H9 (cell line): Measurements from ENCODE around the gene LRRFIP1. TPM values are rescaled to one million over a fixed set of nuclear protein-coding genes. Genes with fewer than 3 reads are reported as not detected.

Experiments
- DNase-seq: peaks from one replicate; pipeline ENCODE4 v3.0.0-alpha.2; 2017
- H2AFZ ChIP-seq: one replicate; pipeline ENCODE4 v1.6.1; 2013; ENCODE audit warnings: mild to moderate bottlenecking, low read length, control low read depth, moderate library complexity
- H2AK5ac ChIP-seq: 2 replicates; pipeline ENCODE4 v1.6.1; 2013; ENCODE audit warnings: low read length, control low read depth, mixed read lengths; ENCODE audit not compliant: insufficient read length
- H2BK120ac ChIP-seq: one replicate; pipeline ENCODE4 v1.6.1; 2013; ENCODE audit warnings: low read depth, mild to moderate bottlenecking, low read length, control low read depth, inconsistent platforms; ENCODE audit not compliant: poor library complexity, severe bottlenecking
- H2BK12ac ChIP-seq: 2 replicates; pipeline ENCODE4 v1.6.1; 2013; ENCODE audit warnings: low read length, control low read depth, mixed read lengths, low read depth; ENCODE audit not compliant: insufficient read length
- H2BK15ac ChIP-seq: 2 replicates; pipeline ENCODE4 v1.6.1; 2013; ENCODE audit warnings: low read depth, low read length, control low read depth
- H2BK20ac ChIP-seq: one replicate; pipeline ENCODE4 v1.6.1; 2013; ENCODE audit warnings: low read depth, mild to moderate bottlenecking, low read length, control low read depth, inconsistent platforms; ENCODE audit not compliant: poor library complexity, severe bottlenecking
- H2BK5ac ChIP-seq: 2 replicates; pipeline ENCODE4 v1.6.1; 2013; ENCODE audit warnings: low read length, control low read depth, mixed read lengths; ENCODE audit not compliant: insufficient read length
- H3K14ac ChIP-seq: 2 replicates; pipeline ENCODE4 v1.6.1; 2013; ENCODE audit warnings: low read length, control low read depth; ENCODE audit not compliant: insufficient read depth
- H3K18ac ChIP-seq: 2 replicates; pipeline ENCODE4 v1.6.1; 2013; ENCODE audit warnings: low read depth, mild to moderate bottlenecking, mixed read lengths, low read length, control low read depth; ENCODE audit not compliant: insufficient read length
- H3K23ac ChIP-seq: 2 replicates; pipeline ENCODE4 v1.6.1; 2013; ENCODE audit warnings: low read length, control low read depth, mixed read lengths, low read depth; ENCODE audit not compliant: insufficient read length
- H3K23me2 ChIP-seq: 2 replicates; pipeline ENCODE4 v1.6.1; 2013; ENCODE audit warnings: low read depth, mild to moderate bottlenecking, mixed read lengths, low read length, control low read depth; ENCODE audit not compliant: insufficient read length, poor library complexity, severe bottlenecking
- H3K27ac ChIP-seq: 2 replicates; pipeline ENCODE4 v1.5.1; 2013; ENCODE audit warnings: low read length, control low read depth, mixed read lengths, low read depth; ENCODE audit not compliant: insufficient read length
- H3K27me3 ChIP-seq: 2 replicates; pipeline ENCODE4 v1.6.1; 2013; ENCODE audit warnings: low read length, control low read depth, inconsistent platforms; ENCODE audit not compliant: insufficient read depth
- H3K4ac ChIP-seq: 2 replicates; pipeline ENCODE4 v1.6.1; 2013; ENCODE audit warnings: low read depth, mild to moderate bottlenecking, control low read depth, inconsistent platforms, low read length, moderate library complexity
- H3K4me1 ChIP-seq: 2 replicates; pipeline ENCODE4 v1.6.1; 2013; ENCODE audit warnings: low read length, control low read depth, inconsistent platforms; ENCODE audit not compliant: insufficient read depth
- H3K4me2 ChIP-seq: 2 replicates; pipeline ENCODE4 v1.6.1; 2013; ENCODE audit warnings: low read length, control low read depth, mixed read lengths; ENCODE audit not compliant: insufficient read length, insufficient read depth
- H3K56ac ChIP-seq: 2 replicates; pipeline ENCODE4 v1.6.1; 2013; ENCODE audit warnings: low read depth, mild to moderate bottlenecking, mixed read lengths, low read length, control low read depth; ENCODE audit not compliant: insufficient read length
- H3K79me1 ChIP-seq: 2 replicates; pipeline ENCODE4 v1.6.1; 2013; ENCODE audit warnings: low read depth, mild to moderate bottlenecking, moderate library complexity, low read length, control low read depth, inconsistent platforms; ENCODE audit not compliant: insufficient read depth, poor library complexity, severe bottlenecking
- H3K79me2 ChIP-seq: 2 replicates; pipeline ENCODE4 v1.6.1; 2013; ENCODE audit warnings: low read length, control low read depth, inconsistent platforms; ENCODE audit not compliant: insufficient read depth
- H3K9ac ChIP-seq: 2 replicates; pipeline ENCODE4 v1.6.1; 2013; ENCODE audit warnings: low read length, control low read depth, mixed read lengths; ENCODE audit not compliant: insufficient read length; ENCODE audit errors: extremely low read depth
- H3K9me3 ChIP-seq: one replicate; pipeline ENCODE4 v1.6.1; 2013; ENCODE audit warnings: low read depth, low read length, inconsistent platforms; ENCODE audit not compliant: control insufficient read depth
- H3T11ph ChIP-seq: one replicate; pipeline ENCODE4 v1.6.1; 2013; ENCODE audit warnings: mild to moderate bottlenecking, low read length, control low read depth, inconsistent platforms
- H4K20me1 ChIP-seq: one replicate; pipeline ENCODE4 v1.6.1; 2013; ENCODE audit not compliant: control insufficient read depth, insufficient read length, insufficient read depth
- H4K5ac ChIP-seq: 2 replicates; pipeline ENCODE4 v1.6.1; 2013; ENCODE audit warnings: low read depth, mild to moderate bottlenecking, mixed read lengths, low read length, control low read depth; ENCODE audit not compliant: insufficient read length
- H4K8ac ChIP-seq: replicated peaks from 2 replicates; pipeline ENCODE4 v1.6.1; 2013; ENCODE audit warnings: low read length, control low read depth, mixed read lengths, low read depth; ENCODE audit not compliant: insufficient read length
- H4K91ac ChIP-seq: 2 replicates; pipeline ENCODE4 v1.6.1; 2013; ENCODE audit warnings: low read depth, mild to moderate bottlenecking, moderate library complexity, mixed read lengths, low read length, control low read depth; ENCODE audit not compliant: insufficient read length
- H3K27ac Mint-ChIP-seq, 3 experiments: 2 replicates in 2 of 3; 3 replicates in 1 of 3; pipeline ENCODE4 v1.8.0; 2020 to 2021; ENCODE audit warnings: mixed read lengths in 3 of 3, mild to moderate bottlenecking in 1 of 3, moderate library complexity in 1 of 3
- H3K27me3 Mint-ChIP-seq: 2 replicates; pipeline ENCODE4 v1.8.0; 2021; ENCODE audit warnings: low read depth, mild to moderate bottlenecking, moderate library complexity, mixed read lengths
- H3K36me3 Mint-ChIP-seq, 3 experiments: 2 replicates in 2 of 3; 3 replicates in 1 of 3; pipeline ENCODE4 v1.8.0; 2020 to 2021; ENCODE audit warnings: low read depth in 3 of 3, mixed read lengths in 3 of 3; ENCODE audit not compliant: insufficient read depth in 1 of 3
- H3K4me1 Mint-ChIP-seq, 2 experiments: 2 replicates each; pipeline ENCODE4 v1.8.0; 2020; ENCODE audit warnings: mixed read lengths in 2 of 2
- H3K4me3 Mint-ChIP-seq, 2 experiments: 2 replicates in 1 of 2; 3 replicates in 1 of 2; pipeline ENCODE4 v1.8.0; 2020 to 2021; ENCODE audit warnings: mild to moderate bottlenecking in 2 of 2, mixed read lengths in 2 of 2, moderate library complexity in 1 of 2
- H3K9me3 Mint-ChIP-seq, 2 experiments: 2 replicates in 1 of 2; 3 replicates in 1 of 2; pipeline ENCODE4 v1.8.0; 2020; ENCODE audit warnings: mild to moderate bottlenecking in 2 of 2, mixed read lengths in 2 of 2, moderate library complexity in 1 of 2
- CTCF ChIP-seq: fragments of 200-600 bp; sonication (generic); conservative IDR thresholded peaks from 3 replicates; pipeline ENCODE4 v1.8.0; 2021; ENCODE audit warnings: antibody characterized with exemption, mild to moderate bottlenecking
- WGBS: extraction: QIAGEN DNeasy Blood & Tissue Kit; methylation state at CpG from one replicate; pipeline ENCODE4 v1.1.7; 2013; ENCODE audit warnings: missing lambda C conversion rate, low lambda C conversion rate, mixed read lengths; ENCODE audit not compliant: insufficient read length; ENCODE audit errors: extremely low coverage; 5-methylcytosine and 5-hydroxymethylcytosine counted together
- total RNA-seq: library from RNA; stranded (reverse); gene quantifications from 2 replicates; pipeline ENCODE4 v1.2.1, GENCODE V29; 2021

Gene LRRFIP1
- total RNA-seq, 1 experiment from 2014 or later: 38.5 TPM

- DNase-seq: no peak
- Histone ChIP-seq H3K79me2 (no peaks in the 10 kb centered on the region), H3K9me3 (no peaks in the 10 kb centered on the region), H2BK5ac (no peak overlapping the region), H2BK20ac (no peak overlapping the region), H4K20me1 (no peaks in the 10 kb centered on the region), H2AK5ac (no peak overlapping the region), H3K23ac (no peak overlapping the region), H3K23me2 (no peaks in the 10 kb centered on the region), H4K91ac (no peak overlapping the region), H4K5ac (no peak overlapping the region), H2BK12ac (no peak overlapping the region), H3K18ac (no peak overlapping the region), H3K14ac (no peak overlapping the region), H3K4me2 (no peak overlapping the region), H2AFZ (no peak overlapping the region), H3T11ph (no peak overlapping the region), H3K9ac (no peak overlapping the region), H2BK15ac (no peak overlapping the region), H3K27me3 (no peaks in the 10 kb centered on the region), H3K4me1 (no peaks in the 10 kb centered on the region; the same call in 1 of the 2 replicates), H3K79me1 (no peaks in the 10 kb centered on the region), H4K8ac (no peak overlapping the region), H3K27ac (no peak overlapping the region), H2BK120ac (no peak overlapping the region), H3K4ac (no peak overlapping the region), H3K56ac (no peak overlapping the region)
- H3K9me3 Mint-ChIP-seq: no peaks in the 10 kb centered on the region
- WGBS: no CpG with 5 or more reads among the region's 26 CpGs
- peak overlapping the region; percentile 33 to 83 (median 79); a peak in 4 of 7 replicates for H3K27ac Mint-ChIP-seq
- H3K27me3 Mint-ChIP-seq: no peaks in the 10 kb centered on the region
- peaks cover 0 to 35% (median 5%) of the 10 kb centered on the region in 3 experiments; a peak in 4 of 7 replicates for H3K36me3 Mint-ChIP-seq
- no peak overlapping the region for H3K4me3 Mint-ChIP-seq
- peaks cover 8 to 13% of the 10 kb centered on the region in 2 experiments for H3K4me1 Mint-ChIP-seq
- TF ChIP-seq CTCF: no peak
These were observed 49.2 kb upstream of the LRRFIP1 start for GRCh38 chr2:237577956-237578870.
